T follicular helper cell (primary cell): ENCODE measurements around the gene CYP2D6.
"Not testable (repeated sequence)": the region's sequence is repeated elsewhere in the genome, so short reads cannot be mapped to it uniquely, and the experiment has no call there.

Experiments used
- DNase-seq: peaks from one replicate; pipeline ENCODE4 v3.0.0-alpha.2; 2020; ENCODE audit warnings: low read depth

CYP2D6 gene

DNA sequence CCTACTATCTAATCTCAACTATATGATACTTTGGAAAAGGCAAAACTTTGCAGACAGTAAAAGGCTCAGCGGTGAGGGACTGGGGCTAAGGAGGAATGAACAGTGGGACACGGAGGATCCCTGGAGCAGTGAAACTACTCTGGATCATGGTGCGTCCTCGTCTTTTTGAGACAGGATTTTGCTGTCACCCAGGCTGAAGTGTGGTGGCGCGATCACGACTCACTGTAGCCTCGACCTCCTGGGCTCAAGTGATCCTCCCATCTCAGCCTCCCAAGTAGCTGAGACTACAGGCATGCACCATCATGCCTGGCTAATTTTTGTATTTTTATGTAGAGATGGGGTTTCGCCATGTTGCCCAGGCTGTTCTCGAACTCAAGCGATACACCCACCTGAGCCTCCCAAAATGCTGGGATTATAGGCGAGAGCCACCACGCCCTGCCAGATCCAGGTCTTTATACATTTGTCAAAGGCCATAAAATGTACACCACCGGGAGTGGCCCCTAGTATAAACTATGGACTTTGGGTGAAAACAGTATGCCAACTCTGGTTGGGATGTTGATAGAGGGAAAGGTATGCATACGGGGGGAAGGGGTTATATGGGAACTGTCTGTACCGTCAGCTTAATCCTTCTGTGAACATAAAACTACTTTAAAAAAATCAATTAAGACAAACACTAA, 28.0 kb upstream of the CYP2D6 start:
- DNase-seq: no peak

DNA sequence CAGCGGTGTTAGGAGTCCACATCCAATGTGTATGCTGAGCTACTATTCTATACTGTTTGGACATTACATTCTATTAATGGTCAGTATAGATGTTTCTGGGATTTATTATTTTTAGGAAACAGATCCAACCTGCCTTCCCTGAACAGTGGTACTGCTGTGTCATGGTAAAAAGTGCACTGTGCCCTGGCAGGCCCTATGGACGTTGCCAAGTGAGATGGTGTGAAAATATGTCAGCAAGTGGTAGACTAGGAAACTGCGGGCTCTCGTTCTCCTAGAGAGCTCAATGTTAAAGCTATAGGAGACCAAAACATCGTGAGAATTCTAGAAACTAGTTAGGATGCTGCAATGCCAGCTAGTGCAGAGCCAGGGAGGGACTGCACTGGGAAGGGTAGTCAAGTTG, 26.0 kb upstream of the CYP2D6 start:
- no peak for DNase-seq

DNA sequence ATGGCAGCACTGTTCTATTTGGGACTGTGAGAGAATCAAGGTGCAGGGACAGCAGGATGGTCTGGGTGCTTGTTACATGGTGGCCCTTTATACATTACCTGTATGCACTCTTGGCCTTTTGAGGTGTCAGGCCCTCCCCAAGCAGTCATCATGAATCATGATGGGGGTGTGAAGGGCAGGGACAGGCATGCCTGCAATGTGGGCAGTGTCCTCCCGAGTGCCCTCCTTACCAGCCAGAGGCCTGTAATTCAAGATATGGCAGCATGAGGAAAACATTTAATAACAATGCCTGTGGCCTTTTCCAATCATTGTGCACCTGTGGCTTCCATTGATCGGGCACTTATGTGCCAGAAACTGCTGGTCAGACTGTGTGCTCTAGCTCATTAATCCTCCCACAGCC, 25.5 kb upstream of the CYP2D6 start:
- DNase-seq: no peak

DNA sequence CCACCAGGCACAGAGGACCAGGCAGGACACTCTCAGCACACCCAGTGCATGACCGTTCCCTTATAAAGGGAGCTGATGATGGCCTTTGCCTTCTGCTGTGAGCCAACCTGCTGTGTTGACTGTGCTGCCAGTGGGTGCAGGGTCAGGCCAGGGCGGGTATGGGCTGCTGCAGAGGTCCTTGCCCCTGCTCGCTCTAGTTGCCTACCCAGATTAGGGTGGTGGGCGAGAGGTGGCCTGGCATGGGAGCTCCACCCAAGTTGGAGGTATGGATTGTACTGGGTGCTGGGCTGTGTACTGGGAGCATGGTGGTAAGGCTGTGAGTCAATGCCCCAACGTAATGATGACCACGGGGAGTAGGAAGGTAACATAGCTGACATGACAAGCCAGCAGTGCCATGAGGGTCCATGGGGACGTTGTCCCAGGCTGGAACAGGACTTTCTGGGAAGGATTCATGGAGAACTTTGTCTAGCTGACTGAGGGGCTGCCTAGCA, 24.5 kb upstream of the CYP2D6 start:
- no peak for DNase-seq

DNA sequence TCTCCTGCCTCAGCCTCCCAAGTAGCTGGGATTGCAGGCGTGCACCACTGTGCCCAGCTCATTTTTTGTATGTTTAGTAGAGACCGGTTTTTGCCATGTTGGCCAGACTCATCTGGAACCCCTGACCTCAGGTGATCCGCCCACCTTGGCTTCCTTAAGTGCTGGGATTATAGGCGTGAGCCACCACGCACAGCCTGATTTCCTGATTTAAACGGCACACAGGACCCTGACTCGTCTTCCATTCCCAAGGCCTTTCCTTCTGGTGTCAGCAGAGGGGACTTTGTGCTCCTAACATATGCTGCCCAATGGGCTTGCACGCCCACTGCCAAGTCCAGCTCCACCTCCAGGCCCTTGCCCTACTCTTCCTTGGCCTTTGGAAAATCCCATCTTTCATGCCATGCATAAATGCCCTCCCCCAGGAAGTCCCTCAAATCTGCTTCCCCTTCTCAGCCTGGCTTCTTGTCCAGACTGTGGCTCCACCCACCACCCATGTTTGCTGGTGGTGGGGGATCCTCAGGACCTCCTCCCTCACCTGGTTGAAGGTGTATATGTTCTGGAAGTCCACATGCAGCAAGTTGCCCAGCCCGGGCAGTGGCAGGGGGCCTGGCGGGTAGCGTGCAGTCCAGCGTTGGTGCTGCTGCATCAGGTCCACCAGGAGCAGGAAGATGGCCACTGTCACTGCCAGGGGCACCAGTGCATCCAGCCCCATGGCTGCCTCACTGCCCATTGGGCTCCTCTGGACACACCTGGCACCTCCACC, 23.9 kb upstream of the CYP2D6 start:
- no peak for DNase-seq

- DNase-seq: no peak
Observed at GRCh38 chr22:42152661-42153270, 22.2 kb upstream of the CYP2D6 start.

GRCh38 chr22:42151924-42152635, 21.5 kb upstream of the CYP2D6 start:
- no peak for DNase-seq

DNA sequence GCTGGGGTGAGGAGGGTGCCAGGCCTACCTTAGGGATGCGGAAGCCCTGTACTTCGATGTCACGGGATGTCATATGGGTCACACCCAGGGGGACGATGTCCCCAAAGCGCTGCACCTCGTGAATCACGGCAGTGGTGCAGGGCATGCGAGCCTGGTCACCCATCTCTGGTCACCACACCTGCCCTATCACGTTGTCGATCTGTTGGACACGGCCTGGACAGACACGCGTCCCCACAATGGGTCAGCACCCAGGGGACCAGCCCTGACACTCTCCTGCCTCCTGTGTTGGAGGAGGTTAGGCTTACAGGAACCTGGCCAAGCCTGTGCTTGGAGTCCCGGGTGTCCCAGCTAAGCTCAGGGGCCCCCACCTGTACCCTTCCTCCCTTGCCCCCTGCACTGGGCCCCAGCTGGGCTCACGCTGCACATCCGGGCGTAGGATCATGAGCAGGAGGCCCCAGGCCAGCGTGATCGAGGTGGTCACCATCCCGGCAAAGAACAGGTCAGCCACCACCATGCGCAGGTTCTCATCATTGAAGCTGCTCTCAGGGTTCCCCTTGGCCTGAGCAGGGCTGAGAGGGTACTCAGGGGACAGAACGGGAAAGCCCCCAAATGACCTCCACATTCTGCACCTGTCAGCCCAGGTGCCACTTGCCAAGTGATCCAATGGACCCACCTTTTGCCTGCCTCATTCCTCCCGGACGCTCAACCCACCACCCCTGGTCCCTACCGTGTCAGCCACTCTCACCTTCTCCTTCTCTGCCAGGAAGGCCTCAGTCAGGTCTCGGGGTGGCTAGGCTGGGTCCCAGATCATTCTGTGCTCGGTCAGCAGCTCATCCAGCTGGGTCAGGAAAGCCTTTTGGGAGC, 20.3 kb upstream of the CYP2D6 start:
- no peak for DNase-seq

DNA sequence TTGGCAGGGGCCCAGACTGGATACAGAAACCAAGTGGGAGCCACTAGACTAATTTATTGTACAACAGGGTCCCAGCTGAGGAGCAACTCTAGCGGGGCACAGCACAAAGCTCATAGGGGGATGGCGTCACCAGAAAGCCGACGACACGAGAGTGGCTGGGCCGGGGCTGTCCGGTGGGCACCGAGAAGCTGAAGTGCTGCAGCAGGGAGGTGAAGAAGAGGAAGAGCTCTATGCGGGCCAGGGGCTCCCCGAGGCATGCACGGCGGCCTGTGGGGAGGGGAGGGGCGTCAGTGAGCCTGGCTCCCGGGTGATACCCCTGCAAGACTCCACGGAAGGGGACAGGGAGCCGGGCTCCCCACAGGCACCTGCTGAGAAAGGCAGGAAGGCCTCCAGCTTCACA, 19.2 kb upstream of the CYP2D6 start:
- not testable (repeated sequence) for DNase-seq

DNA sequence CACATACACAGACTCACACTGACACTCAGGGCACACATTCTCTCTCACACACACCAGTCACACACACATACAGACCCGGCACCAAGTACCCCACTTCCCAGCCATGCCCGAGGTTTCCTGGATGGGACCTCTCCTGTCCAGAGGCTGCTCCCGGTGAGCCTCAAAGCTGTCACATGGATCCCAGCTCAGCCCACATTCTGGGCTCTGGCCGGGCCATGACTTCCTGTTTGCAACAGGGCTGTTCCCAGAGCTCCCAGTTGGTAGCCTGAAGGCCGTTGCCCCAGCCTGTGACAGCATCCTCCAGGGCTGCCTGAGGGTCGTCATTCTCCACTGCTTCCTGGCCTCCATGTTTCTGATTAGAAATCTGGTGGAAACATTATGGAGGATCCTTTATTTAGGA, 14.6 kb upstream of the CYP2D6 start:
- no peak for DNase-seq

DNA sequence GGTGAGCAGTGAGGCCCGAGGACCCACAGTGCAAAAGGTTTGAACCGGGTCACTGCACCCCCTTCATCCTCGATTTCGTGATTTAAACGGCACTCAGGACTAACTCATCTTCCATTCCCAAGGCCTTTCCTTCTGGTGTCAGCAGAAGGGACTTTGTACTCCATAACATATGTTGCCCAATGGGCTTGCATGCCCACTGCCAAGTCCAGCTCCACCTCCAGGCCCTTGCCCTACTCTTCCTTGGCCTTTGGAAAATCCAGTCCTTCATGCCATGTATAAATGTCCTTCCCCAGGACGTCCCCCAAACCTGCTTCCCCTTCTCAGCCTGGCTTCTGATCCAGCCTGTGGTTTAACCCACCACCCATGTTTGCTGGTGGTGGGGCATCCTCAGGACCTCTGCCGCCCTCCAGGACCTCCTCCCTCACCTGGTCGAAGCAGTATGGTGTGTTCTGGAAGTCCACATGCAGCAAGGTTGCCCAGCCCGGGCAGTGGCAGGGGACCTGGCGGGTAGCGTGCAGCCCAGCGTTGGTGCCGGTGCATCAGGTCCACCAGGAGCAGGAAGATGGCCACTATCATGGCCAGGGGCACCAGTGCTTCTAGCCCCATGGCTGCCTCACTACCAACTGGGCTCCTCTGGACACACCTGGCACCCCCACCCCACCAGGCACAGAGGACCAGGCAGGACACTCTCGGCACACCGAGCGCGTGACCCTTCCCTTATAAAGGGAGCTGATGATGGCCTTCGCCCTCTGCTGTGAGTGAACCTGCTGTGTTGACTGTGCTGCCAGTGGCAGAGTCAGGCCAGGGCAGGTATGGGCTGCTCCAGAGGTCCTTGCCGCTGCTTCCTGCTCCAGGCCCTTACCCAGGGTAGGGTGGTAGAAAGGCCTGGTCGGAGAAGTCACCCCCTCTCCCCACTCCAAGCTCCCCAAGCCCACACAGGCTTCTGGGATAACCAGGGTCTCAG, 13.5 kb upstream of the CYP2D6 start:
- DNase-seq: not testable (repeated sequence)

DNA sequence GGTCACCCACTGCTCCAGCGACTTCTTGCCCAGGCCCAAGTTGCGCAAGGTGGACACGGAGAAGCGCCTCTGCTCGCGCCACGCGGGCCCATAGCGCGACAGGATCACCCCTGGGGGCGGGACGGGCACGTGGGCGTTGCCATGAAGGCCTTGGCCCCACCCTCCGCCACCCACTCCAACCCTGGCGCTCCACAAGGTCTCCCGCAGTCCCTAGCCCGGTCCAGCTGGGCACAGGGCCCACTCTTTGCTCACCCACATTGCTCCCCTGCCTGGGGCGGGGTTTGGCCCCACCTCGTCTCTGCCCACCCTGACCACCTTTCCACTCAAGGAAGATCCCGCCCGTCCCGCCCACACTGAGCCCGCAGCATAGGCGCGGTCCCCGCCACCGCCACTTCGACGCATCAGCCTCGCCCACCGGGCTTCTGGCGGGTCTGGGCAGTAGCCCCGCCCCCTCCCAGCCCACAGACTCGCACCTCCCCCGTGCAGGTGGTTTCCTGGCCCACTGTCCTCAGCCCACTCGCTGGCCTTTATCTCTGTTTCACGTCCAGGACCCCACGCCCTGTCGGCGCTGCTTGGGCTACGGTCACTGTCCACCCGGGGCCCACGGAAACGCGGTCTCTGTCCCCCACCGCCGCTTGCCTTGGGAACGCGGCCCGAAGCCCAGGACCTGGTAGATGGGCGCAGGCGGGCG, 12.3 kb upstream of the CYP2D6 start:
- DNase-seq: no peak

DNA sequence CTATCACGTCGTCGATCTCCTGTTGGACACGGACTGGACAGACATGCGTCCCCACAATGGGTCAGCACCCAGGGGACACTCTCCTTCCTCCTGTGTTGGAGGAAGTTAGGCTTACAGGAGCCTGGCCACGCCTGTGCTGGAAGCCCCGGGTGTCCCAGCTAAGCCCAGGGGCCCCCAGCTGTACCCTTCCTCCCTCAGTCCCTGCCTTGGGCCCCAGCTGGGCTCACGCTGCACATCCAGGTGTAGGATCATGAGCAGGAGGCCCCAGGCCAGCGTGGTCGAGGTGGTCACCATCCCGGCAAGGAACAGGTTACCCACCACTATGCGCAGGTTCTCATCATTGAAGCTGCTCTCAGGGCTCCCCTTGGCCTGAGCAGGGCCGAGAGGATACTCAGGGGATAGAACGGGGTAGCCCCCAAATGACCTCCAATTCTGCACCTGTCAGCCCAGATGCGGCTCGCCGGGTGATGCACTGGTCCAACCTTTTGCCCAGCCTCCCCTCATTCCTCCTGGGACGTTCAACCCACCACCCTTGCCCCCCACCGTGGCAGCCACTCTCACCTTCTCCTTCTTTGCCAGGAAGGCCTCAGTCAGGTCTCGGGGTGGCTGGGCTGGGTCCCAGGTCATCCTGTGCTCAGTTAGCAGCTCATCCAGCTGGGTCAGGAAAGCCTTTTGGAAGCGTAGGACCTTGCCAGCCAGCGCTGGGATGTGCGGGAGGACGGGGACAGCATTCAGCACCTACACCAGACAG, 10.9 kb upstream of the CYP2D6 start:
- DNase-seq: not testable (repeated sequence)

DNA sequence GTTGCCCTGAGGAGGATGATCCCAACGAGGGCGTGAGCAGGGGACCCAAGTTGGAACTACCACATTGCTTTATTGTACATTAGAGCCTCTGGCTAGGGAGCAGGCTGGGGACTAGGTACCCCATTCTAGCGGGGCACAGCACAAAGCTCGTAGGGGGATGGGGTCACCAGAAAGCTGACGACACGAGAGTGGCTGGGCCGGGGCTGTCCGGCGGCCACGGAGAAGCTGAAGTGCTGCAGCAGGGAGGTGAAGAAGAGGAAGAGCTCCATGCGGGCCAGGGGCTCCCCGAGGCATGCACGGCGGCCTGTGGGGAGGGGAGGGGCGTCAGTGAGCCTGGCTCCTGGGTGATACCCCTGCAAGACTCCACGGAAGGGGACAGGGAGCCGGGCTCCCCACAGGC, 9.5 kb upstream of the CYP2D6 start:
- not testable (repeated sequence) for DNase-seq

DNA sequence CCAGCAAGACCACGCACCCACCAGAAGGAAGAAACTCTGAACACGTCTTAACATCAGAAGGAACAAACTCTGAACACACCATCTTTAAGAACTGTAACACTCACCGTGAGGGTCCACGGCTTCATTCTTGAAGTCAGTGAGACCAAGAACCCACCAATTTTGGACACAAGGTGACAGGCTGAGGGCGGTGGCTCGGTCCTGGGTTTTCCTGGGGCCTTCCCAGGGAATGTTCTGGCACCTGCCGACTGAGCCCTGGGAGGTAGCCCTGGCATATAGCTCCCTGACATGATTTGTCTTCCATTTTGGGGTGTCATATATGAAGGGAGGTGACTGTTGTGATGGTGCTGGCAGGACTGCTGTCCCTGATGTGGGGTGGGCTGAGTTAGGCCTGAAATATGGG, 8.9 kb upstream of the CYP2D6 start:
- not testable (repeated sequence) for DNase-seq

DNA sequence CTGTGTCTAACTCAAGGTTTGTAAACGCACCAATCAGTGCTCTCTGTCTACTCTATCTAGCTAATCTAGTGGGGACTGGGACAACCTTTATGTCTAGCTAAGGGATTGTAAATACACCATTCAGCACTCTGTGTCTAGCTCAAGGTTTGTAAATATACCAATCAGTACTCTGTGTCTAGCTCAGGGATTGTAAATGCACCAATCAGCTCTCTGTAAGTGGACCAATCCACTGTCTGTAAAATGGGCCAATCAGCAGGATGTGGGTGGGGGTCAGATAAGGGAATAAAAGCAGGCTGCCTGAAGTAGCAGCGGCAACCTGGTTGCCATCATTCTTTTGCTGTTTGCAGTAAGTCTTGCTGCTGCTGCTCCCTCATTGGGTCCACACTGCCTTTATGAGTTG, 8.4 kb upstream of the CYP2D6 start:
- no peak for DNase-seq

DNA sequence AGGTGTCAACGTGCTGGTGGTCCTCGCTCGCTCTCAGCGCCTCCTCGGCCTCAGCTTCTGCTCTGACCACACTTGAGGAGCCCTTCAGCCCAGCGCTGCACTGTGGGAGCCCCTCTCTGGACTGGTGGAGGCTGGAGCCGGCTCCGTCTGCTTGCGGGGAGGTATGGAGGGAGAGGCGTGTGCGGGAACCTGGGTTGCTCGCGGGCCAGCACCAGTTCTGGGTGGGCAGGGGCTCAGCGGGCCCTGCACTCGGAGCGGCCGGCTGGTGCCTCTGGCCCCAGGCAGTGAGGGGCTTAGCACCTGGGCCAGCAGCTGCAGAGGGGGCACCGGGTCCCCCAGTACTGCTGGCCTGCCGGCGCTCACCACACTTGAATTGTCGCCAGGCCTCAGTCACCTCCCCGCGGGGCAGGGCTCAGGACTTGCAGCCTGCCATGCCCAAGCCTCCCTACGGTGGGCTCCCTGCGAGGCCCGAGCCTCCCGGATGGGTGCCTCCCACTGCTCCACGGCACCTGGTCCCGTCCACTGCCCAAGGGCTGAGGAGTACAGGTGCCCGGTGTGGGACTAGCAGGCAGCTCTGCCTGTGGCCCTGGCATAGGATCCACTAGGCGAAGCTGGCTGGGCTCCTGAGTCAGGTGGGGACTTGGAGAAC, 7.6 kb upstream of the CYP2D6 start:
- no peak for DNase-seq

- not testable (repeated sequence) for DNase-seq
Observed at GRCh38 chr22:42135688-42136087, 5.1 kb upstream of the CYP2D6 start.
